AG20443 (cell line): ENCODE measurements around the gene RFX2.
A peak's percentile ranks its signal among the peaks of the same experiment; 100 is the strongest.
"Not testable (repeated sequence)": the region's sequence is repeated elsewhere in the genome, so short reads cannot be mapped to it uniquely, and the experiment has no call there.

Source experiments
- DNase-seq: peaks from one replicate; pipeline ENCODE4 v3.0.0; 2012; ENCODE audit warnings: low spot score, mixed read lengths

The RFX2 gene

GRCh38 chr19:5990289-5990797, 120.0 kb downstream of the RFX2 start:
- peak; percentile 58 for DNase-seq

- DNase-seq: no peak
These were observed 120.8 kb downstream of the RFX2 start for GRCh38 chr19:5989388-5990074.

DNA sequence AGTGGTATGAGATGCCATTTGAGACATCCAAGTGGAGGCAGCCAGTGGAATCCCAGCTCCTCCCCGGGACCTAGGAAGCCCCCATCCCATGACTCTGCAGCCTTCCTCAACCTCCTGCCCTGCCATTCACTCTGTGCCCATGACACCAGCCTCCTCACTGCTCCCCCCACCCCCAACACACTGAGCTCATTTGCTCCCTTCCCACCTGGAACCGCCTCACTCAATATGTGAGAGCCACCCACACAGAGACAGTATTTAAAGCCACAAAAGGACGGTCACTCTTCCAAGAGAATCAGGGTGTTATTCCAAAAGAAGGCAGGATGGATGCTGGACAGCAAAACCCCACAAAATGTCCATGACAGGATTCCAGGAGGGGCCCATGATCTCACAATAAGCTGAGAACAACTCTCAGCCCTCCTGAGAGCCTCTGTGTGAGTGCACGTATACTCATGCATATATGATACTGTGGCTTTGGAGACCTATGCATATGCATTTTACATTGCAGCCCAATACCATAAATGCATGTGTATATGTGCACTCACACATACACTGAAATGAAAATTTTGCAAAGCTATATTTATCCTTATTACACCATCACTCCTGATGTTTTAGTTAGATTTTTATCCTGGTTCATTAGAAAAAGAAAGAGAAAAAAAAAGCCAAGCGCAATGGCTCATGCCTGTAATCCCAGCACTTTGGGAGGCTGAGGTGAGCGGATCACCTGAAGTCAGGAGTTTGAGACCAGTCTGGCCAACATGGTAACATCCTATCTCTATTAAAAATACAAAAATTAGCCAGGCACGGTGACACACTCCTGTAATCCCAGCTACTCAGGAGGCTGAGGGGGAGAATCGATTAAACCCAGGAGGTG, 121.5 kb downstream of the RFX2 start:
- no peak for DNase-seq

DNA sequence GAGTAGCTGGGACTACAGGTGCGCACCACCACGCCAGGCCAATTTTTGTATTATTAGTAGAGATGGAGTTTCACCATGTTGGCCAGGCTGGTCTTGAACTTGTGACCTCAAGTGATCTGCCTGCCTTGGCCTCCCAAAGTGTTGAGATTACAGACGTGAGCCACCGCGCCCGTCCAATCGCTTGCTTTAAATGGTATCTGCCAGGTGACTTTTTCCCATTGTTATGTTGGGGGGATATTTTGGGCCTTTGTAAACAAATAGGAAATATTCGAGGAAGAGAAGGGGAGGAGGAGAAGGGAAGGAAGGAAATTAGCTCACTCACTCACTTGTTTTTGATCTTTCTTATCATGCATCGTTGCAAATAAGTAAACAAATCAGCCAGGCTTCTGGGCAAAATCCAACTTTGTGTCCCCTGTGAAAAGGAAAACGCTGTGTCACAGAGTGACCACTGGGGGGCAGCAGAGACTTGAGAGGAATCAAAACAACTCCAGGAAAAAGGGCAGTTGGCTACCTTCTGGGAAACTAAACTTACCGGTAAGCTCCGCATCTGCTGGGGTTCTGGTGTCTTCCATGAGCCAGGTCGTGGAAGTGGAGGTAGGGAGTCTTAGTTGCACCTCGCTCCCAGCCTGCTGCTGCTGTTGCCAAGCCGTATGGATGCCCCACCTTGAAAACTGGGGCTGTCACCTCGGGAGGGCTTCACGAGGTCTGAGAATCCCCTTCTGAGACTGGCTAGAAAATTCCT, 123.1 kb downstream of the RFX2 start:
- DNase-seq: peak; percentile 81

DNA sequence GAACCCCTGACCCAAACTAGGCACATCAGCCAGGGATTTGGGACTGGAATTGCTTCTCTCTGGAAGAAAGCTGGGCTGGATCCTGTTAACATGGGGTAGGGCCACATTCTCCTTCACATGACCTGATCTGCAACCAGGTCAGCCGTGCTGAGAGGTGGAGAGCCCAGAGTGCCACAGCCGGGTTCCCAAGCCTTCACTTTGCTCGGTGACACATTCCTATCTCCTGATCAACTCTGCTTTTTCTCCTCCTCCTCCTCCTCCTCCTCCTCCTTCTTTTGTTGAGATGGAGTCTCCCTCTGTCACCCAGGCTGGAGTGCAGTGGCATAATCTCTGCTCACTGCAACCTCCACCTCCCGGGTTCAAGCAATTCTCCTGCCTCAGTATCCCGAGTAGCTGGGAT, 124.5 kb downstream of the RFX2 start:
- not testable (repeated sequence) for DNase-seq

DNA sequence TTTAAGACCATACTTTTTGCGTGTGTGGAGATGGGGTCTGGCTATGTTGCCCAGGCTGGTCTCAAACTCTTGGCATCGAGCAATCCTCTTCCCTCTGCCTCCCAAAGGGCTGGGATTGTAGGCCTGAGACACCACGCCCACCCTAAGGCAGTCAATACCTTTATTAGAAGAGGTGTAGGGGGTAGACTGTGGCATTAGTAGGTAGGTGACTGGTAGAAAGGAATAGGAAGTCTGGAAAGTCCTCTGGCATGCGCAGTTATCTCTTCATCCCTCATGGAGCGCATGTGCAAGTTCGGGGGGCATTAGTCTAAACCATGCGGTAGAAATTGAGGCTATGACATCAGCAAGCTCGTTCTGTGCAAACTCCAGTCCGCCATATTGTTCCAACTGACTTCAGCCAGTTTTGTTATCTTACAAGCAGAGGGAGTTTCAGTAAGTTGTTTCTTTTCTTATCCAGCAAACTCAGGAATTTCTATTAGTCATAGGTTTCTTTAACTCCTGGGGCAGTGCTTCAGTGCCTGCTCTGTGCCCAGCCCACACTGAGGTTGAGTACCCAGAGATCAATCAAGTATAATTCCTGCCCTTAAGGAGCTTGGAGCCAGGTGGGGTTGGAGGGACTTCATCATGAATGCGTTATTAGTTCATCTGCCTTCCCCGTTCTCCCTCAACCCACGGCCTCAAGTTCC, 125.1 kb downstream of the RFX2 start:
- peak; percentile 52 for DNase-seq

DNA sequence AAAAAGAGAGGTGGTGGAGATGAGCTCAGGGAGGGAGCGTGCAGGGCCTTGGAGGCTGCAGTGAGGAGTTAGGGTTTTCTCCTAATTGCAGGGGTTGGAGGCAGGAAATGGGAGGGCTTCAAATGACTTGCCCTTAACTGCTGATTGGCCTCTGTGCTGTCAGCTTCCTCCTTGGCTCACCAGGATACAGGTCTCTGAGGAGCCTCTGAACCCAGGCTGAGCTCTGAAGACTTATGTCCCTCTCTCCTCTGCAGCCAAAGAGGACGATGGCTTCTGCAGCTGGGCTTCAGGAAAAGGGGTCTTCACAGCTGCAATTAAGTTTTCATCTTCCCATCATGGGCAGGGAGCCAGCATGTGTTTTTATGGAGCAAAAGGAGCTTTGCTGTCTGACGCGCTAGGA, 125.7 kb downstream of the RFX2 start:
- DNase-seq: no peak

GRCh38 chr19:5983367-5983955, 126.8 kb downstream of the RFX2 start:
- DNase-seq: peak; percentile 33

- no peak for DNase-seq
These were observed 131.4 kb downstream of the RFX2 start for GRCh38 chr19:5978606-5979552.

- peak; percentile 100 for DNase-seq
These were observed 132.3 kb downstream of the RFX2 start, which contains the start of gene RANBP3 for GRCh38 chr19:5977785-5978605. RANBP3 (minus strand) TSS chr19:5978140; CDS start chr19:5978082, 58 bp downstream.

GRCh38 chr19:5977222-5977784, 133.0 kb downstream of the RFX2 start:
- no peak for DNase-seq

GRCh38 chr19:5976768-5977167, 133.5 kb downstream of the RFX2 start:
- no peak for DNase-seq

DNA sequence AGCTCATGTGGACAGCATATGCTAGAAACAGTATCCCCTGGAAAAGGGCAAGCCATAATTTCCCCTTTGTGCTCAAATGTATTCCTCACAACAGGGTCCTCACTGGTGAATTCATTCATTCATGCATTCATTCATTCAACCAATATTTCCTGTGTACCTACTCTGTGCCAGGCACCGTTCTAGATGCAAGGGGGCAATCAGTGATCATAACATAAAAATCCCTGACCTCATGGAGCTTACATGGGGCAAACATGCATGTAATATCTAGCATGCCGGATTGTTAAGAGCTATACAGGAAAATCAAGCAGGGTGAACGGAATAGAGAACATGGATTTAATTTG, 134.9 kb downstream of the RFX2 start:
- DNase-seq: no peak

DNA sequence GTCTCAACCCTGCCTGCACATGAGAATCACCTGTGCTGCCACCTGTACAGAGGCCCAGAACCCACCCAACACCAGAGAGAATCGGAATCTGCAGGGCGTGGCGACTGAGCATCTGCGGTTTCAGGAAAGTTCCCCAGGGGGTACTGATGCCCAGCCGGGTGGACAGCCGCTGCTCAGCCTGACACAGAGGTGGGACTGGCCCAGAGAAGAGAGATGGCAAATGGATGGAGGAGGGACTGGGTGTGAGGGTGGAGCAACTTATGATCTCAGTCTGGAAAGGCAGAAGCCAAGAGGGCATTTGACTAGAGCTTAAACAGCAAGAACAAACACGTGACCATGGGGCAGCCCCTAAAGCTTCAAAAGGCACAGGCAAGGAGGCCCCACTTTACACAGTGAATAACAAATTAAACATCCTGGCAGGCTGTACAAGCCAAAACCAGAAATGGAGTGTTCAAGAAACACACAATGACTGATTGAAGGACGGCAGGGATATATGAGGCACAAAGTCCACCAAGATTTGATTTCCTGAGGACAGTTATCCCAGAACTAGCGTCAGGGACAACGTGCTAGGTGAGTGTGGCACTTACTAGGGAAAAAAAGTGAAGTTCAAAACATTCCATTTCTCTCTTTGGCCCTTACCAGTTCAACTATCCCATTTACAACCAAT, 135.4 kb downstream of the RFX2 start:
- no peak for DNase-seq

- no peak for DNase-seq
These were observed 136.2 kb downstream of the RFX2 start for GRCh38 chr19:5973867-5974635.

- no peak for DNase-seq
These were observed 136.9 kb downstream of the RFX2 start for GRCh38 chr19:5973376-5973775.

- no peak for DNase-seq
These were observed 138.0 kb downstream of the RFX2 start for GRCh38 chr19:5972355-5972731.
